HG02943 (cell line): ENCODE results near the gene DNAH17.

ENCODE experiments used
- ATAC-seq: cut with Tn5 transposase; IDR thresholded peaks from one replicate; pipeline ENCODE4 v1.9.1; 2021; ENCODE audit warnings: mild to moderate bottlenecking, low read depth, moderate library complexity; ENCODE audit not compliant: unreplicated experiment

The DNAH17 gene

DNA sequence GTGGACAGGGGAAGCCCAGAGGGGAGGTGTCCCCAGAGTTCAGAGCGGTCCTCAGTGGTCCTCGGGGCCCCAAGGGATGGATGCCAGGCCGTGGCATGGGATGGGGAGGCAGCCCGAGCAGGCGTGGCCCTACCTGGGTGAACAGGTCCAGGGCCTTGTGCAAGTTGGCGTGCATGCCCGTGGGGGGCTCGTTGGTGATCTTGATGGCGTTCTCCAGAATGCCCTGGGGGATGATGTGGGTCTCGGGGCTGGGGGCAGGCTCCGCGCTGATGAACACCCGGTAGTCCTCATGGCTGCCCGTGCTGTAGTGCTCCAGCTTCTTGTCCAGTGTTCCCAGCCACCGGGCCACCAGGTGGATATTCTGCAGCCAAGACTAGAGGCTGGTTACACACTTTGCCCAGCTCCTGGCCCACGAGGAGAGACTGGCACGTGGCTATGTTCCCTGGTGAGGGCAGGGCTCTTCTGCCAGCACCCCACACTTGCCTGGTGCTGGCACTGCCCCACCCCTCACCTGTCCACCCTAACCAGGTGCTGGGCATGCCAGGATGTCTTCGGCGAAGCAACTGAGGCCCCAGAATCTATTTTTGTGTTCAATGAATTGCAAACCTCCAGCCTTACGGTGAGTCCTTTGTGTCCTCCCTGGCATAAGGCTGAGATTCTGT is 139.6 kb downstream of the DNAH17 start:
- no peak for ATAC-seq

DNA sequence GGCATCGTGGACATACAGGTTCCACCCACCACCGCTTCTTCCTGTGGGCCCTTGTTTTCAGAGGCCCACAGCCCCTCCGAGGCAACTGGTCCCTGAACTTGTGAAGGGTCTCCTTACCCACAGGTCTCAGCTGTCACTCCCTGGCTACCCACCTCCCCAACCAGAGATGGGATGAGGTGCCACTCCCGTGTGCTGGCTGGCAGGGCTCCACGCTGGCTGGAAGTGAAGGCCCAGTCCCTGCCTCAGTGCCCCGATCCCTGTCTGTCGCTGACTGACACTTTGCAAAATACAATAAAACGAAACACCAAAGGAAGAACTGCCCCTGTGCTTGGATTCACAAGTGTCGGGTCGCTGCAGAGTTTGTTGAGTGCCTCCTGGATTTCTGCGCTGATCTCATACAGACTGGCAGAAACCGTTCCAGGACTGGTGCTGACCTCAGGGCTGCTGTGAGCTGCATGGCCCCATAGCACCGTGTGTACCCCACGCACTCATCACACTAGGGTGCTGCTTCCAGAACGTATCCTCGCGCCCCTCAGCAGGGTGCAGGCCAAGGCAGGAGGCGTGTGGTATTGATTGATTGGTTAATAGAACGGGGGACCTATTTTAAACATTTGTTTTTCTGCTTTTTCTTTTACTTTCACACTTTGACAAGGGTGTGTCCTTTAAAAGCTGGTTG is 141.7 kb downstream of the DNAH17 start:
- ATAC-seq, result no peak

DNA sequence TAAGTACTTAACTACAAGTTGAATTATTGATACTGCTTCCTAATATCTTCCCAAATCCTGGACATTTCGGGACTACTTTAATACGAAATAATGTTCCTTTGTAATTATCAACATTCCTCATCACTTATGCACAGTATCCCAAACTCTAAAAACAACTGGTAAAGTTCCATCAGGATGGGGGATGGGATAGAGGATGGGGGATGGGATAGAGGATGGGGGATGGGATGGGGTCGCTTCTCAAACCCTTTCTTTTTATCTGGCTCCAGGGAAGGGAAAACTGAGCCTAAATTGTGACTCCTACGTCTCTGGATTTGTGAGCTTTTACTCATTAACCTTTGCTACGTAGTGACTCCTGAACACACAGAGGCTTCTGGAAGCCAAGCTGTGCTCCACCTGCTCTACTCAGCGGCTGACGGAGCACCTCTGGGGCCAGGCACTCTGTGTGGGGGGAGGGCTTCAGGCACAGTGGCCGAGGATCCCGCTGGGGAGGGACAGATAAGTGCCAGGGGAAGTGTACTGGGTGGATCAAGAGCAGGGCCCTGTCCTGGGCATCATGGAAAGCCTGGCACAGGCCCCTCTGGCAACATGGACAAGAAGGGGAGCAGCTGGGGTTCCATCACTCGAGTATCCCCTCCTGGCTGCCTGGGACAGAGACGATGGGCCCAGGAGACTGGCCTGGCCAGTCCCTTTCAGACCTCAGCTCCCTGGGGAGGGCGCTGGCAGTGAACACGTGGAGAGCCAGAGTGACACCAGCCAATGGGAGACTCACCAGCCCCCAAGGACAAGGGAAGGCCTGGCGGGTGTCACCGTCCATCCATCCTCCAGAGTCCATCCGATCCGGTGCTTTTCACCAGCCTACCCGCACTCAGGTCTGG is 142.5 kb downstream of the DNAH17 start:
- no peak for ATAC-seq

DNA sequence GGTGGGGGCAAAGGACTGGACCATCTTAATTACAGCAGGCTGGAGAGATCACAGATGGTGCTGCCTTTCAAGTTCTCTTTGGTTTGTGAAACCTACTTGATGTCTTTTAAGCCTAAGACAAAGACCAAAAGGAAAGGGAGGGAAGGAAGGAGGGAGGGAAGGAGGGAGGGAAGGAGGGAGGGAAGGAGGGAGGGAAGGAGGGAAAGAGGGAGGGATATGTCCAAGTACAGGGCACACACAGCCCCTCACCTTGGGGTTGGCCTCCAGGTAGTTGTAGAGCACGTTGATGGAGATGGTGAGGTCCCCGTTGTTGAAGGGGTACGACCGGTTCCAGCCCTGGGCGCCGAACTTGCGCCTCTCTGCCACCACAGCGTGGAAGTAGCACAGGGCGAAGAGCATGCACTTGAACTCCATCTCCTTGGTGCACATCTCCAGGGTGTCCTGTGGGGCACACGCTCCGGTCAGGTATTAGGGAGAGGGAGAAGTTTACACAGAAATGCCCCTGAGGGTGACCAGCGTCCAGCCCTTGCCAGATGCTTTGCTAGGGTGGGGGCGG is 143.3 kb downstream of the DNAH17 start:
- no peak for ATAC-seq

DNA sequence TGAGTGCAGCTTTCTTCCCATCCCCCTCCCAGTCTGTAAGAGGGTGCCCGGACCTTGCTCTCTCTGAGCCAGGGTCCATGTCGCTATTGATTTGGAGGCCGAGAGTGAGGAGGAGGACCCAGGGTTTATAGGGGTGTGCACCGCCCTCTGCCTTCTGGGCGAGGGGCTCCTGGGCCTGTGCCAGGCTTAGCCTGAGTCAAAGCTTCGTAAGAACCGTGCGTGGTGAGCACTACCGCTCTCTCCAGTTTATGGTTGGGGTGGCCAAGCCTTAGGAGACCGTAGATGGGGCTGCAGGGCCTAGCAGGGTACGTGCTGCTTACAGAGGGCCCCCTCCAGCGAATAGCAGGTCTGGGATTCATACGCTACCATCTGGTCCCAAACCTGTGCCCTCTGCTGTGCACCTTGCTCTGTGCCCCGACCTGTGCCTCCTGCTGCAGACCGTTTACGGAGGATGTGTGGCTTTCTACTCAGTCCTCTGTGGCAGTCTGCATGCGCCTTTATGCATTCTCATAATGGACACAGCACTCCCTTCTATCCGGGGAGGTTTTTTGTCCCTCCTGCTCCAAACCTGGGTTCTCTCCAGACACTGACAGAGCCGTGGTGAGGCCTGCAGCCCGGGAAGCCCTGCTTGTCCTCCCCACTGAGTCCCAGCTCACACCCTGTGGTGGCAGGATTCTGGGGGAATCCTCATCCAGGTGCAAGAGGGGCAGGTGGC is 144.0 kb downstream of the DNAH17 start:
- no peak for ATAC-seq

DNA sequence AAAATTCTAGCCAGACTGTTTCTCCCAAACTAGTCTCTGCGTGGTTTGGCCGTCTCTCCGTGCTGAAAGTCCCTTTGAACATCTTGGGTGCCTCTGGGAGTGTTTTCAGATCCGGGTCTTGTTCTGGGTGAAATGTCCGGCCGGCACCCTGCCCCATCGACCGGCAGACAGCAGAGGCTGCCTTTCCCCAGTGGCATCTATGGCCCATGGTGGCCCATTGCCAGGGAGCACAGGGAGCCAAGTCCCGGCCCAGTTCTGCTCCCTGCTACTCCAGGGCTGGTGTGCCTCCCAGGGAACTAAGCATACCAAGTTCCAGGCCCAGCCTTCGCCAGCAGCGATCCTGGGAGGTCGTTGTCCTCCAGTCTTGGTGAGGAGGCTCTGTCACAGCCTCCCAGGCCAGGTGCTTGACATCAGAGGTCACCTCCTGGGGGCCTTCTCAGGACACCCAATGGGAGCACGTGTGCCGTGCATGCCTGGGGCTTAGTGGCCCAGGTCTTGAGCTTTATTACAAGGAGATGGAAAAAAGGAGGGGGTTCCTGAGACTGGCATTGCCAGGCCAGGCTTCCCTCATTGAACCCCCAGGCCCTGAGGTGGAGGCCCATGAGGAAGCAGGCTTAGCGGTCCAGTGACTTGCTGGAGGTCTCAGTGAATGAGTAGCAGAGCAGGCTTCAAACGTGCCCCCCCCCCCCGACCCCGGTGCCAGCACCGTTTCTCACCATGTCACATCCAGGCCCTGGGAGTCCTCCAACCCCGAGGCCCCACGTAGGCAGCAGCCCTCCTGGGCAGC is 144.8 kb downstream of the DNAH17 start:
- no peak for ATAC-seq

DNA sequence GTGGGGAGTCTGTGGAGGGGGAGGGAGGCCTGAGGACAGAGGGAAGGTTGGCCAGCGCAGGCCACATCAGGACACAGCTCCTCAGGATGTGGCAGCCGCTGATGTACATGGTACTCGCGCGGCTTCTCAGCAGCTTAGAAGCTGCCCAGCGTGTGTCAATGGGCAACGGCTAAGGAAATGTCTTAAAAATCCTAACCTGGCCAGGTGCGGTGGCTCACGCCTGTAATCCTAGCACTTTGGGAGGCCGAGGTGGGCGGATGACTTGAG is 145.6 kb downstream of the DNAH17 start:
- ATAC-seq, result no peak

DNA sequence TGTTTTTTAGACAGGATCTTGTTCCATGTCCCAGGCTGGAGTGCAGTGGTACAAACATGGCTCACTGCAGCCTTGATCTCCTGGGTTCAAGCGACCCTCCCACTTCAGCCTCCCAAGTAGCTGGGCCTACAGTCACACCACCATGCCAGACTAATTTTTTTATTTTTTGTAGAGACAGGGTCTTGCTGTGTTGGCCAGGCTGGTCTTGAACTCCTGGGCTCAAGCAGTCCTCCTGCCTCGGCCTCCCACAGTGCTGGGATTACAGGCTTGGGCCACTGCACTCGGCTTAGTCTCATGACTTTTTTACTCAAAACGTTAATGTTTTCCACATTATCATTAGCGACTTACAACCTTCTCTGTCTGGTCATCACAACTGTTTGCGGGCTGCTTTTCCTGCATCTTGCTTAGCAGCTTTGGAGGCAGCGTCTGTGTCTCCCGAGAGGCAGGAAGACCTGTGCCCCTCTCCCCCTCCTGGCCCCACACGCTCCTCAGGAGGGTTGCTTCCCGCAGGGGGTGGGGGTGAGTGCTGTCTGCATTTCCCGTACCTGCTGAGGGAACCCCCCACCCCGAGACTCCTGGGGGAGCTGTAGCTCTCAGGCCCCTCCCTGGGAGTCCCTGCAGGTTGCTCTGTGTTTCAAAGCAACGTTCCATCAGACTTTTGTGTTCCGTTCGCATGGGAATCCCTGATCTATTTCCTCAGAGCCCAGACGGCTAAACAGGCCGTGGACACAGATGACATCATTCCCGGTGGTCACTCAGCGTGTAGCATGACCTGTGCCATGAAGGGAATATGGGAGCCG is 146.1 kb downstream of the DNAH17 start:
- no peak for ATAC-seq

DNA sequence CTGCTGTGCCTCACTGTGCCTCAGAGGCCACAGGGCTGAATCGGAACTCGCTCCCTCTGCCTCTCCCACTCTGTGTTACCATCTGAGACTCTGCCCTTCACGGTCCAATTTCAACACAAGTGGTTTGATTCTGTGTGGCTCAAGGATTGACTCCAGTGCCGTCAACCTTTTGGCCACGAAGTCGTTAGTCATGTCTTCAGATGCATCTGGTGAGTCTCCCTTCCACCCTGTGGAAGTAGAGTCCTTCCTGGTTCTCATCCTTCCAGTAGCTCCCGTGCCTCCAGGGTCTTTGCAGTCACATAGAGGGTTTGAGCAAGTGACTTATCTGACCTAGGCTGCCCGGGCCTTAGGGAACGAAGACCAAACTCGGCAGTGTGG is 147.6 kb downstream of the DNAH17 start:
- ATAC-seq, result no peak

DNA sequence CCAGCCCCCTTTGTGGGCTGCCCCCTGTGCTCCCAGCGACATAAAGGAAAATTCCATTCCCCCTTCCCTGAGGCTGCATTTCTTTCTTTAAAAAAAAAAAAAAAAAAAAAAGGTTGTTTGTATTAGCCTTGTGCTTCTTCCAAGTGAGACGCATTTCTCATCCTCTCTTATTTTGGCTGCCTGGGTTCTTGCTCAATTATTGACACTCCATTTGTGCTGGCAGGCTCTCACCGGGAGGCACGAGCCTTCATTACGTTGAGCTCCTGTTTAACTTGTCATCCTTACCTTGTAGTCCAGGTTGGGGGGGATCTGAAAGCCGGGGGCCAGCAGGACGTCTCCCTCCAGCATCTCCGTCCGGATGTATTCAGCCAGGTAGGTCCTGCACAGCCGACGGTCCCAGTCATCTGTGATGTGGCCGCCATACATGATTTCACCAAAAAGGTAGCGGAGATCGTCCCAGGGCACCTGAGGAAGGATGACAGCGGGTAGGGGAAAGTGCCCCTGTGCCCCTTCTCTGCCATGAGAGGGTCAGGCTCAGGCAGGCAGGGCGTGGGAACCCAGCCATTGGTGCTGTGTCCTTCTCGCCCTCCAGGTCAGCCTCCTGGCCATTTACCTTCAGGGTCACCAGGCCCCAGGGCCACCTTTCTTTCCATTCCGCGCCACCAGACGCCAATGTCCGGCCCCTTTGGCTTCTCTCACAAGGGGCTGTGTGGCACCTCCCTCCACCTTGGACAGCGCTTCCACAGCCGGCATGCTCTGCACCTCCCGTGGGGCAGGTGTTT is 148.2 kb downstream of the DNAH17 start:
- ATAC-seq, result no peak

DNA sequence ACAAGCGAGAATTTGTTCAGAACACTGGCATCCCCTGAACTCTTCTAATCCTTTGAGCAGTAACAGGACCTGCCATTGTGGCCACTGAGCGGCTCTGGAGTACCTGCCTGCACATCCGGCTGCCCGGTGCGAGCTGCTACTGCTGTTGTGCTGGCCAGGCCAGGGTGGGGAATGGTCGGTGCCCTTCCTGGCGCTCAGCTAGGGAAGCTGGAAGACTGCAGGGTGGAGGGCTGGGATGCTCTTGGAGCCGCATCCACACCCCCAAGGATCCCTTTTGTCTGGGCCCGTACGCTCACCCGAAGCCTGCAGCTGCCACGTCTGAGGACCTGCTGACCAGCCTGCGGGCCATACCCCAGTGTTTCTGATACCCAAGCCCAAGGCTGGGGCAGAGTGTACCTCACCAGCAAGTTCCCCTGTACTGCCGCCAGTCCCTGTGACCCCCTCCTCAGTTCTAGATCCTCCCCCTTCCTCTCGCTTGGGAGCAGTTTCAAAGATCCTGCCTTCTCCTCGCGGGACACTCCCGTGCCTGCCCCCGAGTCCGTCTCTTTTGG is 149.1 kb downstream of the DNAH17 start:
- ATAC-seq, result no peak

DNA sequence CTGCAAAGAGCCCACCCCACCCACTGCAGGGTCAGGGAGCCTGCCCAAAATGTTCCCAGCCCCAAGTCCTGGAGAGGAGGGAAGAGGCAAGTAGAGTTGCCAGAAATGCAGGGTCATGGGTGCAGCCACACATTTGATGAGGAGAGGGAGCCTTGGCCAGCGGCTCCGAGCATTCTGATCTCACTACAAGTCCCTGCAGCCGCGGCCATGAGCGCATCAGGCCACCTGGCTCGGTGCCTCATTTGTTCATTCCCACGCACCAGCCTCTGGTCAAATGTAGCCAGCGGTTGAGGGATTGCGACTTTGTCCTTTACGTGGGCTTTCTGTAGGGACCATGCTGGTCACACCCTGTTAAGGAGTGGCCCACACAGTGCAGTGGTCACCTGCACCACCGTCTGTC is 150.1 kb downstream of the DNAH17 start:
- no peak for ATAC-seq

DNA sequence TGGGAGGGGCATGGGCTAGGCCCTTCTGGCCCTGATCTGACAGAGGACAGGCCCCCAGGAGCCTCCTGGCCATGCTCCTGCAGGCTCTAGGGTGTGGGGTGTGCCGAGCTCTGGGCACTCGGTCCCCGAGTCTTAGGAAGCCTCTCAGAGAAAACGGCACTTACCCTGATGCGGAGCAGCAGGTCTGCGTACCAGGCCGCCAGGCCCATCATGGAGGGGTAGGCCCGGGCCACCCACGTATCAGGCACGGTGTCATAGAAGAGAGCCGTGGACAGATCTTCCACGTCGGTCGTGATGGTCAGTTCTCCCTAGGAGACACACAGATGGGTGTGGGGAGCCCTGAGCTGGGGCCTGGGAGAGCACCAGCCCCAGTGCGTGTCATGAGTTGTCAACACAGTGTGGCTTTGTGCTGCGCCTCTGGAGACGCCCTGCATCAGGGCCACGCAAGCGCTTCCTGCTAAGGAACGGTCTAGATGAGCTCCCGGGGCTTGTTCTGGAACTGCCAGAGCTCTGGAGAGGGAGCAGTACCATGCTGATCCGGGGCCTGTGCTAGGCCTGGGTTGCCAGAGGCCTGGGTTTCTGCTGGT is 150.8 kb downstream of the DNAH17 start:
- ATAC-seq, result no peak

DNA sequence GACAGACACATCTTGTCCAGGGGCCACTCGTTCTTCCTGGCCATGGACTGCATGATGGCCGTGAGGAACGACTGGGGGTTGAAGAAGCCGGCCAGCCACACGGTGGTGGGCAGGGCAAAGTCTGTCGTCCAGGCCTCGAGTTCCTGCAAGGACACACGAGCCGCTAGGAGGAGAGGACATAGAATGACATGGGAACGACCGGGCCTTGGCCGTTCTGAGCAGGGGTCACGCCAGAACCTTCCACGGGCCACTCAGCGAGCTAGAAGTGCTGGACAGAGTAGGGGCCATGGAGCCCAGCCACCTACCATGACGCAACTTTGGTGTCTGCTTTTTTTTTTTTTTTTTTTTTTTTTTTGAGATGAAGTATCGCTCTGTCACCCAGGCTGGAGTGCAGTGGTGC is 151.8 kb downstream of the DNAH17 start:
- no peak for ATAC-seq

DNA sequence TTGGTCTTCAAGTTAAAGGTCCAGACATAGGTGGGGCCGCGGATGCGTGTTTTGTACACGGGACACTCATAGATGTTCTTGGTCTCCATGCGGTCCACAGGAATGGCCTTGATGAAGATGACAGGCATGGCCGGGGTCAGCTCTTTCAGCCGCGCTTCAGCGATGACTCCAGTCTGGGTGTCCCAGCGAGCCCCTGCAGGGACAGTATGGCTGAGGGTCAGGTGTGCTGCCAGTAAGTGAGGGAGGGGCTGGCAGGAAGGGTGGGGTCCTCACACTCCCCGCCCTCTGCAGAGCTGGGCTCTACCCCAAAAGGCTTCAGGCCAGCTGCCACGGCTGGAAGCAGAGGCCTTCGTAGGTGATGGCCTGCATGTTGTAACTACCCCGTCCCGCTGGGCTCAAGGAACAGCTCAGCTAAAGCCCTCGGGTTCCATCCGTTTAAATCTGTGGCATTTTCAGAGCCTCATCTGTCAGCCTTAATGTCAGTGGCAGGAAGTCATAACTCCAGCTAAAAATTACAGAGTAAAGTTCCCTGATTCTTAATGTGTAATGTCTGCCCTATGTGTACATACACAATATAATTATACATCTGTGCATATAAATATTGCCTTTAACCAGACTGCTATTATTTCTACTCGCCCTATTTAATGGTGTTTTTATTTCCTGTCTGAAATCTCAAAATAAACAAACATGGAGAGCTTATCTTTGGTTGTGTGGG is 153.1 kb downstream of the DNAH17 start:
- no peak for ATAC-seq

DNA sequence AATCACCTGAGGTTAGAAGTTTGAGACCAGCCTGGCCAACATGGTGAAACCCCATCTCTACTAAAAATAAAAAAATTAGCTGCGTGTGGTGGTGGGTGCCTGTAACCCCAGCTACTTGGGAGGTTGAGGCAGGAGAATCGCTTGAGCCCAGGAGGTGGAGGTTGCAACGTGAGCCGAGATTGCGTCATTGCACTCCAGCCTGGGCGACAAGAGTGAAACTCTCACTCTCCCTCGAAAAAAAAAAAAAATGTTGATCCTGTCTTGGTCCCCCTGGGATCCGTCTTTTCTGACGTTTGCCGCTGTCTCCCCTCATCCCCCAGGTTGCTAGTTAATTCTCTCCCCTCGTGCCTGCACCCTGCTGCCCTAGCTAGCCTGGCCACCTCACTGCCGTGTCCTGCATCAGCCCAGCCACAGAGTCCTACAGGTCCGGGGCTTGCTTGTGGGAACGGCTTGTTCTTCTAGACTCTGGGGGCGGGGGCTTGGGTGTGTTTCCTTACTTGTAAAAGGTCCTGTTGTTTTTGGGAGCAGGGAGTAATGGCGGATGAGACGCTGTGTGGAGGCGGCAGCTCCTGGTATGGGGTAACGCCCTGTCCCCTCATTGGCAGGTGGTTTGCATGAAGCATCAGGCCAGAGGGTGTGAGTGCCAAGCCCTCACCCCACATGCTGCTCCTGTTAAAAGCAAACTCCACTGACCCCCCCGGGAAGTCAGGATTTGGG is 154.2 kb downstream of the DNAH17 start:
- ATAC-seq, result no peak

DNA sequence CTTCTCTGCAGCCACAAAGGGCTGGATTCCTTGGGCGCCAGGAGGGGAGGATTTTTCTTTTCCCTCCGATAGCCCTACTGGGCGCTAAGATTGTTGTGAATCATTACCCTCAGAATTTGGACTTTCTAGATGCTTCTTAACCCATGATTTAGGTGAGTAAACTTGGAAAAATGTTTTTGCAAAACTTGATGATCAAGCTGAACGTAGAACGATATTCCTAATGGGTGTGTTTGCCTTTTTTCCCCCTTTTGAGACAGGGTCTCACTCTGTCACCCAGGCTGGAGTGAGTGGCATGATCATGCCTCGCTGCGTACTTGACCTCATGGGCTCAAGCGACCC is 155.0 kb downstream of the DNAH17 start:
- no peak for ATAC-seq
